Central memory CD8-positive, alpha-beta T cell (primary cell): ENCODE data around the gene SPESP1.
A peak's percentile ranks its signal among the peaks of the same experiment; 100 is the strongest.

ENCODE experiments used
- ATAC-seq: fragments of 150-1000 bp; cut with Tn5 transposase; replicated peaks from 2 replicates; pipeline ENCODE4 v1.10.0; 2022; ENCODE audit warnings: mild to moderate bottlenecking, moderate FRiP score, moderate number of reproducible peaks; ENCODE audit not compliant: poor library complexity, severe bottlenecking; ENCODE audit errors: extremely low read depth
- DNase-seq, 2 donors: peaks; one replicate each; pipeline ENCODE4 v3.0.0; 2021; ENCODE audit warnings: low spot score in 2 of 2
- H3K27ac Mint-ChIP-seq: one replicate; pipeline ENCODE4 v1.8.0; 2022; ENCODE audit warnings: low read depth, mild to moderate bottlenecking, moderate library complexity, mixed read lengths
- H3K27me3 Mint-ChIP-seq: one replicate; pipeline ENCODE4 v1.8.0; 2022; ENCODE audit warnings: mixed read lengths
- H3K36me3 Mint-ChIP-seq: one replicate; pipeline ENCODE4 v1.8.0; 2022; ENCODE audit warnings: mild to moderate bottlenecking, moderate library complexity, mixed read lengths; ENCODE audit not compliant: insufficient read depth
- H3K4me1 Mint-ChIP-seq: one replicate; pipeline ENCODE4 v1.8.0; 2022; ENCODE audit warnings: mixed read lengths
- H3K4me3 Mint-ChIP-seq: one replicate; pipeline ENCODE4 v1.8.0; 2022; ENCODE audit warnings: mild to moderate bottlenecking, moderate library complexity, mixed read lengths
- H3K9me3 Mint-ChIP-seq: one replicate; pipeline ENCODE4 v1.8.0; 2022; ENCODE audit warnings: mixed read lengths

Gene SPESP1

GRCh38 chr15:68930268-68931022, at the start of gene SPESP1:
Gene SPESP1, plus strand, starts transcription at chr15:68930525. Its CDS starts 129 bp downstream, at chr15:68930654.
- Mint-ChIP-seq H3K4me1 (no peaks in the 10 kb centered on the region), H3K9me3 (no peaks in the 10 kb centered on the region), H3K27ac (no peak within 1 kb of the TSS), H3K27me3 (peaks cover 11% of the 10 kb centered on the region), H3K4me3 (peak within 1 kb of the TSS; percentile 47), H3K36me3 (peaks cover 2% of the 10 kb centered on the region)
- peak in 1 of 2 donors; percentile 16 for DNase-seq
- ATAC-seq: peak; percentile 40

- H3K36me3 Mint-ChIP-seq: no peaks in the 10 kb centered on the region
- H3K27ac Mint-ChIP-seq: no peak overlapping the region
- peaks cover 20% of the 10 kb centered on the region for H3K27me3 Mint-ChIP-seq
- no peak overlapping the region for H3K4me3 Mint-ChIP-seq
- DNase-seq: no peak
- no peak for ATAC-seq
- H3K4me1 Mint-ChIP-seq: peaks cover 9% of the 10 kb centered on the region
- H3K9me3 Mint-ChIP-seq: no peaks in the 10 kb centered on the region
Observed at GRCh38 chr15:68885070-68885469, 45.3 kb upstream of the SPESP1 start.

- no peak for ATAC-seq
- Mint-ChIP-seq H3K27me3 (peaks cover 37% of the 10 kb centered on the region), H3K27ac (no peak overlapping the region), H3K36me3 (no peaks in the 10 kb centered on the region), H3K9me3 (no peaks in the 10 kb centered on the region), H3K4me3 (no peak overlapping the region), H3K4me1 (peaks cover 9% of the 10 kb centered on the region)
- no peak for DNase-seq
Observed at GRCh38 chr15:68887120-68887519, 43.2 kb upstream of the SPESP1 start.

- Mint-ChIP-seq H3K27me3 (peaks cover 44% of the 10 kb centered on the region), H3K9me3 (no peaks in the 10 kb centered on the region), H3K4me1 (peaks cover 9% of the 10 kb centered on the region), H3K4me3 (no peak overlapping the region), H3K27ac (no peak overlapping the region), H3K36me3 (no peaks in the 10 kb centered on the region)
- no peak for DNase-seq
- ATAC-seq: no peak
Observed at GRCh38 chr15:68887819-68888218, 42.5 kb upstream of the SPESP1 start.

GRCh38 chr15:68888419-68888818, 41.9 kb upstream of the SPESP1 start:
- Mint-ChIP-seq H3K9me3 (no peaks in the 10 kb centered on the region), H3K27me3 (peaks cover 50% of the 10 kb centered on the region), H3K27ac (peak overlapping the region; percentile 19), H3K36me3 (no peaks in the 10 kb centered on the region), H3K4me1 (peaks cover 9% of the 10 kb centered on the region), H3K4me3 (peak overlapping the region; percentile 50)
- peak; percentile 68 for ATAC-seq
- no peak for DNase-seq

- no peak for ATAC-seq
- Mint-ChIP-seq H3K36me3 (peaks cover 2% of the 10 kb centered on the region), H3K27me3 (peaks cover 84% of the 10 kb centered on the region), H3K27ac (no peak overlapping the region), H3K9me3 (no peaks in the 10 kb centered on the region), H3K4me3 (no peak overlapping the region), H3K4me1 (no peaks in the 10 kb centered on the region)
- no peak for DNase-seq
Observed at GRCh38 chr15:68894208-68894607, 36.1 kb upstream of the SPESP1 start.

GRCh38 chr15:68896178-68896577, 34.1 kb upstream of the SPESP1 start:
- DNase-seq (no peak), ATAC-seq (no peak)
- no peaks in the 10 kb centered on the region for H3K9me3 Mint-ChIP-seq
- H3K4me1 Mint-ChIP-seq: no peaks in the 10 kb centered on the region
- no peak overlapping the region for H3K4me3 Mint-ChIP-seq
- no peak overlapping the region for H3K27ac Mint-ChIP-seq
- peaks cover 89% of the 10 kb centered on the region for H3K27me3 Mint-ChIP-seq
- peaks cover 2% of the 10 kb centered on the region for H3K36me3 Mint-ChIP-seq

- ATAC-seq: no peak
- no peak for DNase-seq
- Mint-ChIP-seq H3K9me3 (no peaks in the 10 kb centered on the region), H3K27ac (no peak overlapping the region), H3K4me3 (no peak overlapping the region), H3K27me3 (peaks cover 89% of the 10 kb centered on the region), H3K4me1 (no peaks in the 10 kb centered on the region), H3K36me3 (peaks cover 2% of the 10 kb centered on the region)
Observed at GRCh38 chr15:68897016-68897415, 33.3 kb upstream of the SPESP1 start.

GRCh38 chr15:68900027-68900426, 30.3 kb upstream of the SPESP1 start:
- Mint-ChIP-seq H3K27ac (no peak overlapping the region), H3K4me1 (no peaks in the 10 kb centered on the region)

GRCh38 chr15:68907396-68907923, 22.9 kb upstream of the SPESP1 start:
- DNase-seq (no peak), ATAC-seq (no peak)
- no peaks in the 10 kb centered on the region for H3K9me3 Mint-ChIP-seq
- peaks cover 57% of the 10 kb centered on the region for H3K27me3 Mint-ChIP-seq
- no peak overlapping the region for H3K4me3 Mint-ChIP-seq
- H3K27ac Mint-ChIP-seq: no peak overlapping the region
- no peaks in the 10 kb centered on the region for H3K4me1 Mint-ChIP-seq
- H3K36me3 Mint-ChIP-seq: no peaks in the 10 kb centered on the region

More at GRCh38 chr15:68900027-68900426, 30.3 kb upstream of the SPESP1 start:
- DNase-seq (no peak), ATAC-seq (no peak)
- H3K27me3 Mint-ChIP-seq: peaks cover 80% of the 10 kb centered on the region
- H3K9me3 Mint-ChIP-seq: no peaks in the 10 kb centered on the region
- peaks cover 2% of the 10 kb centered on the region for H3K36me3 Mint-ChIP-seq
- H3K4me3 Mint-ChIP-seq: no peak overlapping the region

GRCh38 chr15:68909601-68910100, 20.7 kb upstream of the SPESP1 start:
- DNase-seq (no peak), ATAC-seq (no peak)
- Mint-ChIP-seq H3K4me1 (no peaks in the 10 kb centered on the region), H3K27ac (no peak overlapping the region), H3K9me3 (no peaks in the 10 kb centered on the region), H3K27me3 (peaks cover 61% of the 10 kb centered on the region), H3K36me3 (no peaks in the 10 kb centered on the region), H3K4me3 (no peak overlapping the region)

- no peaks in the 10 kb centered on the region for H3K36me3 Mint-ChIP-seq
- no peaks in the 10 kb centered on the region for H3K4me1 Mint-ChIP-seq
- ATAC-seq: no peak
- no peak for DNase-seq
- no peaks in the 10 kb centered on the region for H3K9me3 Mint-ChIP-seq
- peaks cover 67% of the 10 kb centered on the region for H3K27me3 Mint-ChIP-seq
- H3K27ac Mint-ChIP-seq: no peak overlapping the region
- no peak overlapping the region for H3K4me3 Mint-ChIP-seq
Observed at GRCh38 chr15:68910341-68910740, 20.0 kb upstream of the SPESP1 start.

- no peaks in the 10 kb centered on the region for H3K36me3 Mint-ChIP-seq
- no peak overlapping the region for H3K27ac Mint-ChIP-seq
- H3K4me1 Mint-ChIP-seq: no peaks in the 10 kb centered on the region
- no peak overlapping the region for H3K4me3 Mint-ChIP-seq
- no peak for ATAC-seq
- peaks cover 72% of the 10 kb centered on the region for H3K27me3 Mint-ChIP-seq
- no peaks in the 10 kb centered on the region for H3K9me3 Mint-ChIP-seq
- no peak for DNase-seq
Observed at GRCh38 chr15:68910816-68911215, 19.5 kb upstream of the SPESP1 start.
